ENCODE results near the gene TAOK3.

DNA sequence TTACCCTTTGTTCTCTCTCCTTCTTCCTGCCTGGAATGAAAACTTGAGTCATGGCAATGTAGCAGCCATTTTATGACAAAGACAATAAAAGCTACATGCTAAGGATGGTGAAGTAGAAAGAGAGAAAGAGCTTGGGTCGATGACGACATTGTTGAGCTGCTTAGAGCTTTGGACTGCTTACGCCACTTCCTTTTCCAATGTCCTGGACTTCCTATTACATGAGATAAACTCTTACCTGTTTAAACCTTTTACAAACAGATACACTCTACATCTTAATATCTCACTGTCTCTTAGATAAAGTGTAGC is 166.6 kb downstream of the TAOK3 start:
- TF ChIP-seq, protein P1, sequence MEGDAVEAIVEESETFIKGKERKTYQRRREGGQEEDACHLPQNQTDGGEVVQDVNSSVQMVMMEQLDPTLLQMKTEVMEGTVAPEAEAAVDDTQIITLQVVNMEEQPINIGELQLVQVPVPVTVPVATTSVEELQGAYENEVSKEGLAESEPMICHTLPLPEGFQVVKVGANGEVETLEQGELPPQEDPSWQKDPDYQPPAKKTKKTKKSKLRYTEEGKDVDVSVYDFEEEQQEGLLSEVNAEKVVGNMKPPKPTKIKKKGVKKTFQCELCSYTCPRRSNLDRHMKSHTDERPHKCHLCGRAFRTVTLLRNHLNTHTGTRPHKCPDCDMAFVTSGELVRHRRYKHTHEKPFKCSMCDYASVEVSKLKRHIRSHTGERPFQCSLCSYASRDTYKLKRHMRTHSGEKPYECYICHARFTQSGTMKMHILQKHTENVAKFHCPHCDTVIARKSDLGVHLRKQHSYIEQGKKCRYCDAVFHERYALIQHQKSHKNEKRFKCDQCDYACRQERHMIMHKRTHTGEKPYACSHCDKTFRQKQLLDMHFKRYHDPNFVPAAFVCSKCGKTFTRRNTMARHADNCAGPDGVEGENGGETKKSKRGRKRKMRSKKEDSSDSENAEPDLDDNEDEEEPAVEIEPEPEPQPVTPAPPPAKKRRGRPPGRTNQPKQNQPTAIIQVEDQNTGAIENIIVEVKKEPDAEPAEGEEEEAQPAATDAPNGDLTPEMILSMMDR (IDR thresholded peaks at IDR 0.05; ENCODE audit: extremely low read depth in 1 of 2, insufficient read depth in 1 of 2, low read depth in 1 of 2, low read length in 2 of 2): no peak
- TF ChIP-seq POLR2AphosphoS5 (IDR thresholded peaks at IDR 0.05; ENCODE audit: insufficient read depth, low read depth, low read length) (no peak), FOS (IDR thresholded peaks at IDR 0.05; ENCODE audit: borderline replicate concordance, insufficient read depth, low read length) (no peak)

Data from endothelial cell of umbilical vein (primary cell).